ENCODE data around the gene SLC9A7. TPM values are rescaled to one million over a fixed set of nuclear protein-coding genes. Genes with fewer than 3 reads are reported as not detected.

Gene SLC9A7
- total RNA-seq, 1 experiment from 2014 or later, result 74.3 TPM

DNA sequence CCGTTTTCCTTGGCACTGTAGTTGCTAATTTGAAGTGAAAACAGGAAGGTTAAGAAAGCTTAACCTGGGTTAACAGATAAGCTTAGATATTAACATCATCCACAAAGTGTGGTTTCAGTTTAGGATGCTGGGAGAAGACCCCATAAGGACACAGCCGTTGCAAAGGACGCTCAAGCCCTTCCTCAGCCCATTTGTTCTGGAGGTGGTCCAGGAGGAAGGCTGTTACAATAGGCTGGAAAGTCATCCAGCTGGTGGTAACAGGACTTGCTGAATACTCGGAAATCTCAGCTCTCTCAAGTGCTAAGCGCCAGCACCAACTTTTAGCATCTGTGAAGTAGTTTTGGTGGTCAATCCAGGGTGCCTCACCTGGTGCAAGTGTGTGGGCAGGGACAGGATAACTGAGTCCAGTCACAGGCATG lies 171.2 kb downstream of the SLC9A7 start:
- Histone ChIP-seq H3K27ac (ENCODE audit: low read length) (peak overlapping the region; percentile 1; the same call in 1 of the 2 replicates), H3K4me2 (ENCODE audit: low read length) (peak overlapping the region; percentile 45), H3K4me1 (ENCODE audit: insufficient read depth, low read length) (peaks cover 32% of the 10 kb centered on the region), H3K9ac (ENCODE audit: low read length) (no peak overlapping the region), H3K27me3 (ENCODE audit: low read length) (no peaks in the 10 kb centered on the region), H3F3A (ENCODE audit: low read length, unreplicated experiment) (no peaks in the 10 kb centered on the region), H3K9me2 (replicated peaks; ENCODE audit: low read length) (no peaks in the 10 kb centered on the region), H3K4me3 (ENCODE audit: low read length) (no peak overlapping the region), H4K20me1 (ENCODE audit: low read length) (no peaks in the 10 kb centered on the region), H3K9me3 (ENCODE audit: low read length) (no peaks in the 10 kb centered on the region), H3K79me2 (ENCODE audit: low read length) (peaks cover 60% of the 10 kb centered on the region), H2AFZ (ENCODE audit: low read length) (no peak overlapping the region), H3K36me3 (ENCODE audit: low read depth, low read length) (no peaks in the 10 kb centered on the region)
- DNase-seq, result no peak
- no peak for TF ChIP-seq EZH2phosphoT487 (IDR thresholded peaks at IDR 0.05; ENCODE audit: borderline replicate concordance, low read length)
- no peak for TF ChIP-seq EZH2 (IDR thresholded peaks at IDR 0.05; ENCODE audit: low read length, unreplicated experiment)
- TF ChIP-seq, protein P1, sequence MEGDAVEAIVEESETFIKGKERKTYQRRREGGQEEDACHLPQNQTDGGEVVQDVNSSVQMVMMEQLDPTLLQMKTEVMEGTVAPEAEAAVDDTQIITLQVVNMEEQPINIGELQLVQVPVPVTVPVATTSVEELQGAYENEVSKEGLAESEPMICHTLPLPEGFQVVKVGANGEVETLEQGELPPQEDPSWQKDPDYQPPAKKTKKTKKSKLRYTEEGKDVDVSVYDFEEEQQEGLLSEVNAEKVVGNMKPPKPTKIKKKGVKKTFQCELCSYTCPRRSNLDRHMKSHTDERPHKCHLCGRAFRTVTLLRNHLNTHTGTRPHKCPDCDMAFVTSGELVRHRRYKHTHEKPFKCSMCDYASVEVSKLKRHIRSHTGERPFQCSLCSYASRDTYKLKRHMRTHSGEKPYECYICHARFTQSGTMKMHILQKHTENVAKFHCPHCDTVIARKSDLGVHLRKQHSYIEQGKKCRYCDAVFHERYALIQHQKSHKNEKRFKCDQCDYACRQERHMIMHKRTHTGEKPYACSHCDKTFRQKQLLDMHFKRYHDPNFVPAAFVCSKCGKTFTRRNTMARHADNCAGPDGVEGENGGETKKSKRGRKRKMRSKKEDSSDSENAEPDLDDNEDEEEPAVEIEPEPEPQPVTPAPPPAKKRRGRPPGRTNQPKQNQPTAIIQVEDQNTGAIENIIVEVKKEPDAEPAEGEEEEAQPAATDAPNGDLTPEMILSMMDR (conservative IDR thresholded peaks at IDR 0.05; ENCODE audit: low read depth, low read length), result no peak
- no TSS peak for BruUV-seq (replicated peaks)
- intact Hi-C loops (cut with micrococcal nuclease), result no loop called here
- ChIA-PET POLR2A (ENCODE audit: unreplicated experiment) (no interaction called here), CTCF (no interaction called here)
- no peak for ATAC-seq

GRCh38 chrX:46587158-46587557 lies 171.8 kb downstream of the SLC9A7 start:
- Histone ChIP-seq H3K27me3 (ENCODE audit: low read length) (no peaks in the 10 kb centered on the region), H3K79me2 (ENCODE audit: low read length) (peaks cover 66% of the 10 kb centered on the region), H3K36me3 (ENCODE audit: low read depth, low read length) (no peaks in the 10 kb centered on the region), H3K9ac (ENCODE audit: low read length) (no peak overlapping the region), H3K9me2 (replicated peaks; ENCODE audit: low read length) (no peaks in the 10 kb centered on the region), H3K4me1 (ENCODE audit: insufficient read depth, low read length) (peaks cover 38% of the 10 kb centered on the region), H3K9me3 (ENCODE audit: low read length) (no peaks in the 10 kb centered on the region), H2AFZ (ENCODE audit: low read length) (no peak overlapping the region), H3K27ac (ENCODE audit: low read length) (no peak overlapping the region), H3F3A (ENCODE audit: low read length, unreplicated experiment) (no peaks in the 10 kb centered on the region), H3K4me3 (ENCODE audit: low read length) (no peak overlapping the region), H3K4me2 (ENCODE audit: low read length) (0 out of 2 replicates have a peak overlapping the region, but pooled peaks have one; percentile 45), H4K20me1 (ENCODE audit: low read length) (no peaks in the 10 kb centered on the region)
- ChIA-PET POLR2A (ENCODE audit: unreplicated experiment) (no interaction called here), CTCF (no interaction called here)
- DNase-seq (no peak), ATAC-seq (no peak)
- intact Hi-C loops (cut with micrococcal nuclease), result no loop called here
- TF ChIP-seq, protein P1 (conservative IDR thresholded peaks at IDR 0.05; ENCODE audit: low read depth, low read length), result no peak
- no peak for TF ChIP-seq EZH2 (IDR thresholded peaks at IDR 0.05; ENCODE audit: low read length, unreplicated experiment)
- TF ChIP-seq EZH2phosphoT487 (IDR thresholded peaks at IDR 0.05; ENCODE audit: borderline replicate concordance, low read length), result no peak
- no TSS peak for BruUV-seq (replicated peaks)

DNA sequence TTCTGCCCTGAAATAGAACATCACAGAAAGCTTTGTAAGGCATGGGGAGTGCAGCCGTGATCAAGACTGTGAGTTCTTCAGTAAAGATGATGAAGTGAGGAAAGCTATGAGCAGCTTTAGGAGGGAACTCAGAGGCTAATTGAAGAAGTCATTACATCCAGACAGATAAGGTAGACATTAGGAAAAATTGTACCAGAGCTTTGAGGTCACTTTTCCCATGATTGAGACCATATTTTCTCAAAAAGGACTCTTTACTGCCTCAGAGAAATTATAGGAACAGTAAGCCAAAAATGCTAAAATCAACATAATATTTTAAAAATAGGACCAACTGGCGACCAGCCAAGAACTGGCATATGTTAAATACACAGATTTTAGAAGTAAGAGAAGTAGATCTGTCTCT lies 174.2 kb downstream of the SLC9A7 start:
- Histone ChIP-seq H3K36me3 (ENCODE audit: low read depth, low read length) (no peaks in the 10 kb centered on the region), H3F3A (ENCODE audit: low read length, unreplicated experiment) (no peaks in the 10 kb centered on the region), H3K9me2 (replicated peaks; ENCODE audit: low read length) (no peaks in the 10 kb centered on the region), H2AFZ (ENCODE audit: low read length) (no peak overlapping the region), H3K9me3 (ENCODE audit: low read length) (no peaks in the 10 kb centered on the region), H3K4me1 (ENCODE audit: insufficient read depth, low read length) (peaks cover 35% of the 10 kb centered on the region), H3K9ac (ENCODE audit: low read length) (no peak overlapping the region), H3K4me2 (ENCODE audit: low read length) (no peak overlapping the region), H4K20me1 (ENCODE audit: low read length) (no peaks in the 10 kb centered on the region), H3K4me3 (ENCODE audit: low read length) (no peak overlapping the region), H3K27me3 (ENCODE audit: low read length) (no peaks in the 10 kb centered on the region), H3K27ac (ENCODE audit: low read length) (no peak overlapping the region), H3K79me2 (ENCODE audit: low read length) (peaks cover 66% of the 10 kb centered on the region)
- TF ChIP-seq EZH2 (IDR thresholded peaks at IDR 0.05; ENCODE audit: low read length, unreplicated experiment), result no peak
- TF ChIP-seq, protein P1 (conservative IDR thresholded peaks at IDR 0.05; ENCODE audit: low read depth, low read length), result no peak
- no peak for TF ChIP-seq EZH2phosphoT487 (IDR thresholded peaks at IDR 0.05; ENCODE audit: borderline replicate concordance, low read length)
- no TSS peak for BruUV-seq (replicated peaks)
- CTCF ChIA-PET, result no interaction called here
- intact Hi-C loops (cut with micrococcal nuclease), result no loop called here
- DNase-seq (no peak), ATAC-seq (no peak)
- POLR2A ChIA-PET (ENCODE audit: unreplicated experiment), result no interaction called here

Measured in PC-3 (cell line).